Osteoblast (primary cell): ENCODE data around the gene CBY1. TPM values are rescaled to one million over a fixed set of nuclear protein-coding genes. Genes with fewer than 3 reads are reported as not detected.

Experiments
- DNase-seq: peaks from one replicate; pipeline ENCODE4 v3.0.0; 2011; ENCODE audit warnings: low spot score, mixed read lengths; ENCODE audit not compliant: insufficient read length; ENCODE audit errors: missing footprints
- H2AFZ ChIP-seq: 2 replicates; pipeline ENCODE4 v1.6.0; 2011; ENCODE audit warnings: mild to moderate bottlenecking, low read length
- H3K27ac ChIP-seq: 2 replicates; pipeline ENCODE4 v1.5.1; 2011; ENCODE audit warnings: mild to moderate bottlenecking, low read depth, low read length, moderate library complexity
- H3K27me3 ChIP-seq: 2 replicates; pipeline ENCODE4 v1.6.0; 2012; ENCODE audit warnings: mild to moderate bottlenecking, control low read depth, inconsistent platforms, low read length, moderate library complexity; ENCODE audit not compliant: insufficient read depth
- H3K36me3 ChIP-seq: 2 replicates; pipeline ENCODE4 v1.5.1; 2011; ENCODE audit warnings: mild to moderate bottlenecking, low read length, control low read depth, moderate library complexity; ENCODE audit not compliant: insufficient read depth
- H3K4me1 ChIP-seq: 2 replicates; pipeline ENCODE4 v1.5.1; 2011; ENCODE audit warnings: mild to moderate bottlenecking, low read length, control low read depth, moderate library complexity; ENCODE audit not compliant: insufficient read depth
- H3K4me2 ChIP-seq: 2 replicates; pipeline ENCODE4 v1.6.0; 2011; ENCODE audit warnings: mild to moderate bottlenecking, low read length; ENCODE audit not compliant: insufficient read depth
- H3K4me3 ChIP-seq: fragments of 200-600 bp; sonication (generic); 3 replicates; pipeline ENCODE4 v1.5.1; 2012; ENCODE audit warnings: mild to moderate bottlenecking, low read length, inconsistent platforms; ENCODE audit not compliant: insufficient read depth
- H3K79me2 ChIP-seq: 2 replicates; pipeline ENCODE4 v1.6.0; 2012; ENCODE audit warnings: mild to moderate bottlenecking, low read length, control low read depth, inconsistent platforms; ENCODE audit not compliant: insufficient read depth
- H3K9me3 ChIP-seq: 2 replicates; pipeline ENCODE4 v1.5.1; 2011; ENCODE audit warnings: low read depth, low read length, control low read depth
- H4K20me1 ChIP-seq: 2 replicates; pipeline ENCODE4 v1.6.0; 2012; ENCODE audit warnings: mild to moderate bottlenecking, low read length, control low read depth; ENCODE audit not compliant: insufficient read depth
- total RNA-seq: library from RNA; depleted of rRNA; stranded (reverse); fragments of >200 nt; gene quantifications from 2 replicates; pipeline ENCODE4 v1.2.3, GENCODE V29; 2012
- TF ChIP-seq, protein P1 (sequence below): IDR thresholded peaks from 2 replicates; pipeline ENCODE4 v1.5.1; 2011; ENCODE audit warnings: mild to moderate bottlenecking, low read depth, low read length, moderate library complexity; ENCODE audit errors: extremely low read depth

CBY1 gene
- total RNA-seq, 1 donor: 13.8 TPM

DNA sequence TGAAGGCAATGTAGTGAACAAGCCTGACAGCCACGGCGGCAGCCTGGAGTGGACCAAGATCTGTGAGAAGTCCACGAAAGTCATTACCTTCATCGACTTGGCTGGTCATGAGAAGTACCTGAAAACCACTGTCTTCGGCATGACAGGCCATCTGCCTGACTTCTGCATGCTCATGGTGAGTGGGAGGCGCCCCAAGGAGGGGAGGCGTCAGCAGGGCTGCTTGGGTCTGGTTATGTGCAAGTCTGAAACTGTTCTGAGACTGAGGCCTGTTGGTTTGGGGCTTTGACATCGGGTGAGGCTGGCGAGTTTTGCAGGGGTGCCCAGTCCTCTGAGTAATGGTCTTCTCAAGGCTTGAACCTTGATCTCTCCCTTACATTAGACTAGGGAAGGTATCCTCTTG lies 60.4 kb downstream of the CBY1 start:
- Histone ChIP-seq H3K36me3 (peaks cover 35% of the 10 kb centered on the region), H3K9me3 (no peaks in the 10 kb centered on the region), H3K4me1 (peaks cover 13% of the 10 kb centered on the region), H3K4me2 (no peak overlapping the region), H3K27me3 (no peaks in the 10 kb centered on the region), H2AFZ (no peak overlapping the region), H3K79me2 (peaks cover 71% of the 10 kb centered on the region), H4K20me1 (peaks cover 38% of the 10 kb centered on the region), H3K4me3 (no peak overlapping the region), H3K27ac (no peak overlapping the region)
- TF ChIP-seq, protein P1, sequence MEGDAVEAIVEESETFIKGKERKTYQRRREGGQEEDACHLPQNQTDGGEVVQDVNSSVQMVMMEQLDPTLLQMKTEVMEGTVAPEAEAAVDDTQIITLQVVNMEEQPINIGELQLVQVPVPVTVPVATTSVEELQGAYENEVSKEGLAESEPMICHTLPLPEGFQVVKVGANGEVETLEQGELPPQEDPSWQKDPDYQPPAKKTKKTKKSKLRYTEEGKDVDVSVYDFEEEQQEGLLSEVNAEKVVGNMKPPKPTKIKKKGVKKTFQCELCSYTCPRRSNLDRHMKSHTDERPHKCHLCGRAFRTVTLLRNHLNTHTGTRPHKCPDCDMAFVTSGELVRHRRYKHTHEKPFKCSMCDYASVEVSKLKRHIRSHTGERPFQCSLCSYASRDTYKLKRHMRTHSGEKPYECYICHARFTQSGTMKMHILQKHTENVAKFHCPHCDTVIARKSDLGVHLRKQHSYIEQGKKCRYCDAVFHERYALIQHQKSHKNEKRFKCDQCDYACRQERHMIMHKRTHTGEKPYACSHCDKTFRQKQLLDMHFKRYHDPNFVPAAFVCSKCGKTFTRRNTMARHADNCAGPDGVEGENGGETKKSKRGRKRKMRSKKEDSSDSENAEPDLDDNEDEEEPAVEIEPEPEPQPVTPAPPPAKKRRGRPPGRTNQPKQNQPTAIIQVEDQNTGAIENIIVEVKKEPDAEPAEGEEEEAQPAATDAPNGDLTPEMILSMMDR: no peak
- no peak for DNase-seq

DNA sequence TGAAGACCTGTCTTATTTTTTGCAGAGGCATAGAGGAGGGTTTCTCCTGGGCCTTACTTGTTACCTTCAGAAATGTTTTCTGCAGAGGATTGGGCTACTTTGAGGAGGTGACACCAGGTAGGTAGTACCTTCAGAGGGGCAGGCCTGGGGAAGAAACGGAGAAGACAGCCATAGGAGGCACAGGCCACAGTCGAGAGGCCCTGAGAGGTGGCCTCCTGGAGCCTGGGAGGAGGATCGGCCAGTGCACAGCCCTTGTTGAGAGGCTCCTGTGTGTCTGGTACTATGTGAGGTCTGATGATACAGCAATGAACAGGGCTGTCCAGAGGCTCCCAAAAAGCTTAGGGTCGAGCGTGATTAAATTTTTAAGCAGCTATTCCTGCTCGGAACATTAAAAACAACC lies 60.8 kb downstream of the CBY1 start:
- Histone ChIP-seq H3K27ac (no peak overlapping the region), H3K9me3 (no peaks in the 10 kb centered on the region), H2AFZ (no peak overlapping the region), H3K4me1 (peaks cover 13% of the 10 kb centered on the region), H3K79me2 (peaks cover 67% of the 10 kb centered on the region), H3K36me3 (peaks cover 39% of the 10 kb centered on the region), H4K20me1 (peaks cover 34% of the 10 kb centered on the region), H3K27me3 (no peaks in the 10 kb centered on the region), H3K4me2 (no peak overlapping the region), H3K4me3 (no peak overlapping the region)
- TF ChIP-seq, protein P1: no peak
- no peak for DNase-seq

DNA sequence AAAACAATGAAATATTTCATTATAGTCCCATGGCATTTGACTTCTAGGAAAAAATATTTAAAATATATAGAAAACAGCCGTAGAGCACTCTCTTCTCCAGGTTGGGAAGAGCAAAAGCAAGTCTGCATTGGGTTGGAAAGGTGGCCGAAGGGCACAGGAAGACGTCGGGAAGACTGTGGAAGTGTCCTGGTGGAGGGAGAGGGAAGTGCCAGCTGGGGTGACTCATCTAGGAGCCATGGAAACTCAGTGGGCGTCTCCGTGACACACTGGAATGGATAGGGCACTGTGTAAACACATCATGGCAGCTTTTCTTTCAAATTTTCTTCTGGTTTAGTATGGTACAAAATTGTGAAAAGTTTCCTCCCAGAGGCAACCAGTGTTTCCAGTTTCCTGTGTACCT lies 62.0 kb downstream of the CBY1 start:
- Histone ChIP-seq H3K4me2 (peak overlapping the region; percentile 69), H3K27me3 (no peaks in the 10 kb centered on the region), H3K9me3 (no peaks in the 10 kb centered on the region), H3K27ac (peak overlapping the region; percentile 68), H3K4me1 (peaks cover 13% of the 10 kb centered on the region), H4K20me1 (peaks cover 22% of the 10 kb centered on the region), H3K4me3 (no peak overlapping the region), H2AFZ (no peak overlapping the region), H3K36me3 (peaks cover 45% of the 10 kb centered on the region), H3K79me2 (peaks cover 56% of the 10 kb centered on the region)
- peak; percentile 96 for DNase-seq
- TF ChIP-seq, protein P1: peak; percentile 65

DNA sequence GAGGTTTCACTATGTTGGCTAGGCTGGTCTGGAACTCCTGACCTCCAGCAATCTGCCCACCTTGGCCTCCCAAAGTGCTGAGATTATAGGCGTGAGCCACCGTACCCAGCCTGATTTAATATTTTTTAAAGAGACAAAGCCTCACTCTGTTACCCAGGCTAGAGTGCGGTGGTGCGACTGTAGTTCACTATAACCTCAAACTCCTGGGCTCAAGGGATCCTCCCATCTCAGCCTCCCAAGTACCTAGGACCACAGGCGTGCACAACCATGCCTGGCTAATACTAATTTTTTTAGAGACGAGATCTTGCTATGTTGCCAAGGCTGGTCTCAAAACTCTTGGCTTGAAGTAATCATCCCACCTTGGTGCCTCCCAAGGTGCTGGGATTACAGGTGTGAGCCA lies 62.8 kb downstream of the CBY1 start:
- no peaks in the 10 kb centered on the region for H3K27me3 ChIP-seq
- H3K36me3 ChIP-seq: peaks cover 53% of the 10 kb centered on the region
- no peak overlapping the region for H3K4me2 ChIP-seq
- TF ChIP-seq, protein P1: no peak
- peaks cover 13% of the 10 kb centered on the region for H3K4me1 ChIP-seq
- peaks cover 48% of the 10 kb centered on the region for H3K79me2 ChIP-seq
- H3K9me3 ChIP-seq: no peaks in the 10 kb centered on the region
- no peak for DNase-seq
- H3K27ac ChIP-seq: peak overlapping the region; percentile 68
- H3K4me3 ChIP-seq: no peak overlapping the region
- no peak overlapping the region for H2AFZ ChIP-seq
- H4K20me1 ChIP-seq: peaks cover 16% of the 10 kb centered on the region
